ENCODE data around the gene C9orf152. TPM values are rescaled to one million over a fixed set of nuclear protein-coding genes. Genes with fewer than 3 reads are reported as not detected.

C9orf152 gene
- total RNA-seq, 1 donor from 2014 or later, result not detected

DNA sequence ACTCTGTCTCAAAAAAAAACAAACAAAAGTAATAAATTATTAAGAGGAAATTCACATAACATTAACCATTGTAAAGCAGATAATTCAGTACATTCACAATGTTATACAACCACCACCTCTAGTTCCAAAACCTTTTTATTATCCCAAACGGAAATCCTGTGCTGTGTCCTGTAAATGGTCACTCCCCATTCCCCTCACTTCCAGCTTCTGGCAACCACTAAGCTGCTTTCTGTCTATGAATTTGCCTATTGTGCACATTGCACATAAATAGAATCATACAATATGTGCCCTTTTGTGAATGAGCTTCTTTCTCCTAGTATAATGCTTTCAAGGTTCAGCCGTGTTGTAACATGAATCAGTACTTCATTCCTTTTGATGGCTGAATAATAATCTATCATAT lies 20.8 kb downstream of the C9orf152 start:
- TF ChIP-seq CTCF (IDR thresholded peaks at IDR 0.05) (no peak), EZH2 (IDR thresholded peaks at IDR 0.05) (no peak), EZH2phosphoT487 (IDR thresholded peaks at IDR 0.05) (no peak)

GRCh38 chr9:110186254-110186653 lies 21.7 kb downstream of the C9orf152 start:
- H3F3A ChIP-seq (ENCODE audit: low read depth), result no peaks in the 10 kb centered on the region
- H3K4me3 Mint-ChIP-seq, result no peak overlapping the region
- H4K20me1 ChIP-seq (ENCODE audit: low read depth), result no peaks in the 10 kb centered on the region
- DNase-seq (ENCODE audit: low spot score), result no peak
- H3K27ac Mint-ChIP-seq, result no peak overlapping the region
- H3K27ac ChIP-seq, result no peak overlapping the region
- no peak overlapping the region for H2AFZ ChIP-seq (replicated peaks)
- no peaks in the 10 kb centered on the region for H3K4me1 Mint-ChIP-seq
- no peaks in the 10 kb centered on the region for H3K9me3 Mint-ChIP-seq
- no peaks in the 10 kb centered on the region for H3K4me1 ChIP-seq
- peaks cover 3% of the 10 kb centered on the region for H3K27me3 Mint-ChIP-seq (ENCODE audit: insufficient read depth, low read depth)
- H3K9me3 ChIP-seq (ENCODE audit: low read depth), result no peaks in the 10 kb centered on the region
- no peaks in the 10 kb centered on the region for H3K36me3 ChIP-seq
- H3K4me2 ChIP-seq, result no peak overlapping the region
- H3K36me3 Mint-ChIP-seq, result no peaks in the 10 kb centered on the region
- no peaks in the 10 kb centered on the region for H3K27me3 ChIP-seq
- no peak overlapping the region for H3K4me3 ChIP-seq
- no peaks in the 10 kb centered on the region for H3K79me2 ChIP-seq (ENCODE audit: low read depth)
- no peak for TF ChIP-seq CTCF (IDR thresholded peaks at IDR 0.05)
- TF ChIP-seq EZH2phosphoT487 (IDR thresholded peaks at IDR 0.05), result no peak
- no peak for TF ChIP-seq EZH2 (IDR thresholded peaks at IDR 0.05)
- no peak overlapping the region for H3K9ac ChIP-seq

More for the DNA sequence above, 20.8 kb downstream of the C9orf152 start:
- Mint-ChIP-seq H3K27me3 (ENCODE audit: insufficient read depth, low read depth) (no peaks in the 10 kb centered on the region), H3K36me3 (no peaks in the 10 kb centered on the region), H3K4me3 (no peak overlapping the region), H3K4me1 (no peaks in the 10 kb centered on the region), H3K9me3 (no peaks in the 10 kb centered on the region), H3K27ac (no peak overlapping the region)
- Histone ChIP-seq H2AFZ (replicated peaks) (no peak overlapping the region), H4K20me1 (ENCODE audit: low read depth) (no peaks in the 10 kb centered on the region), H3F3A (ENCODE audit: low read depth) (no peaks in the 10 kb centered on the region), H3K9me3 (ENCODE audit: low read depth) (no peaks in the 10 kb centered on the region), H3K4me2 (no peak overlapping the region), H3K79me2 (ENCODE audit: low read depth) (no peaks in the 10 kb centered on the region), H3K9ac (no peak overlapping the region), H3K4me1 (no peaks in the 10 kb centered on the region), H3K27me3 (no peaks in the 10 kb centered on the region), H3K4me3 (no peak overlapping the region), H3K36me3 (no peaks in the 10 kb centered on the region), H3K27ac (no peak overlapping the region)
- no peak for DNase-seq (ENCODE audit: low spot score)

DNA sequence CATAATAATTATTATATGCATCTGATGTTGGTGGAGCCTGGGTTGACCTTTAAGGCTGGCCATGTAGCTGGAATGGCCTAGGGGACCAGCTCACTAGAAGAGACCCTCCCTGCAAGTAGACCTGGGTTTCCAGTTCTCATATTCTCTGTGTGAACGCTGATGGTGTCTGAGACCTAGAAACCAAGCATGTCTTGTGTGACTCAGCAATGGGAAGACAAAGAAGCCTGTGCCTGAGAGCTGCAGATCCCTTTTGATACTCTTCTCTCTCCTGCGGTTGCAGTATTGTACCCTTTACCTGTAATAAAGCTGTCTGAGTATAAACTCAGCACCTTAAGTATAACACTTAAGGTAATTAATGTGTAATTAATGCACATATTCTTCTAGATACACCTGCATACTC lies 22.2 kb downstream of the C9orf152 start:
- H3K9ac ChIP-seq, result no peak overlapping the region
- H3K4me1 Mint-ChIP-seq, result no peaks in the 10 kb centered on the region
- no peaks in the 10 kb centered on the region for H3K36me3 Mint-ChIP-seq
- H3K27ac Mint-ChIP-seq, result no peak overlapping the region
- H3K9me3 ChIP-seq (ENCODE audit: low read depth), result no peaks in the 10 kb centered on the region
- no peaks in the 10 kb centered on the region for H3K4me1 ChIP-seq
- H3F3A ChIP-seq (ENCODE audit: low read depth), result no peaks in the 10 kb centered on the region
- no peak for TF ChIP-seq EZH2 (IDR thresholded peaks at IDR 0.05)
- H3K27me3 Mint-ChIP-seq (ENCODE audit: insufficient read depth, low read depth), result peaks cover 4% of the 10 kb centered on the region
- no peaks in the 10 kb centered on the region for H3K27me3 ChIP-seq
- H3K9me3 Mint-ChIP-seq, result no peaks in the 10 kb centered on the region
- H4K20me1 ChIP-seq (ENCODE audit: low read depth), result no peaks in the 10 kb centered on the region
- H3K79me2 ChIP-seq (ENCODE audit: low read depth), result no peaks in the 10 kb centered on the region
- H3K4me3 ChIP-seq, result no peak overlapping the region
- no peak overlapping the region for H3K4me2 ChIP-seq
- H2AFZ ChIP-seq (replicated peaks), result no peak overlapping the region
- no peak for DNase-seq (ENCODE audit: low spot score)
- no peak overlapping the region for H3K27ac ChIP-seq
- no peaks in the 10 kb centered on the region for H3K36me3 ChIP-seq
- no peak overlapping the region for H3K4me3 Mint-ChIP-seq

DNA sequence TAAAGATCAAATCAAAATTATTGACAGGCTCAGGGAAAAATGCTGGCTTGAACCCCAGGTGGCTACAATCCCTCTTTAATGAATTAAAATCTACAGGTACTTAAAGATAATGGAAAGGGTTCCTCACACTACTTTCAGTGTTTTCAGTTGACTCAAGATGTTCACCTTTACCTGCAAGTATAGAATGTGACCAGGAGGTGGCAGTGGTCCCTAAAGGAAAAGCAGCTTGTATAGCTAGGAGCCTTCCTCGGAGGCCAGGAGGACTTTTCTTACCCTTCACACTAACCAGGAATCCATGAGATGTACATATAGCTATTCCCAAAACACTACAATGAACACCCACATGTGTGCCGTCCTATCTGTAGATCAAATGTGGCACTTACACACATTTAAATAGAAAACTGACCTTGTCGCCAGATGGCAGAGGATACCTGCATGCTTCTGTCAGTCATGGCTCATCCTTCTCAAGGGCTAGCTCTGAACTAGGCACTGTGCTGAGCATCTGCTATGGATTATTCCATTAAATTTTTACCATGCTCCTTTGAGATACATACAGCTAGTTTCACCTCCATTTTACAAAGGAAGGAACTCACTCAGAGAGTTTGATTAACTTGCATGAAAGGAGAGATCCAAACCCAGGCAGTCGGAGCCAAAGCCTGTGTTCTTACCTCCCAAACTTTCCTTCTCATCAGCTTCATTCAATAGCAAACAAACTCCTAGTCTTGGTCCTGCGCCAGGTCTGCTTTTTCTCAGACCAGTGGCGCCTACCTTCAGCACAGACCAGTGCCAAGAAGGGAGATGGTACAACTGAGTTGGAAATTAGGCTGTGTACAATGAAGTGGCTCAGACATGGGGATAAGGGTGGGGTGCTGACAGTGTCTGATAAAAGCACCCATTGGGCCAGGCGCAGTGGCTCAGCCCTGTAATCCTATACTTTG lies 24.5 kb downstream of the C9orf152 start:
- no peaks in the 10 kb centered on the region for H3K36me3 ChIP-seq
- no peaks in the 10 kb centered on the region for H3K9me3 ChIP-seq (ENCODE audit: low read depth)
- Mint-ChIP-seq H3K27me3 (ENCODE audit: insufficient read depth, low read depth) (peaks cover 4% of the 10 kb centered on the region), H3K27ac (no peak overlapping the region), H3K9me3 (no peaks in the 10 kb centered on the region), H3K4me3 (no peak overlapping the region), H3K36me3 (no peaks in the 10 kb centered on the region), H3K4me1 (no peaks in the 10 kb centered on the region)
- TF ChIP-seq CTCF (IDR thresholded peaks at IDR 0.05), result peak; percentile 93
- no peak for TF ChIP-seq EZH2 (IDR thresholded peaks at IDR 0.05)
- H3K9ac ChIP-seq, result no peak overlapping the region
- no peaks in the 10 kb centered on the region for H3K79me2 ChIP-seq (ENCODE audit: low read depth)
- DNase-seq (ENCODE audit: low spot score), result peak; percentile 83
- H4K20me1 ChIP-seq (ENCODE audit: low read depth), result no peaks in the 10 kb centered on the region
- no peak overlapping the region for H3K4me2 ChIP-seq
- H3K27ac ChIP-seq, result no peak overlapping the region
- H3K4me1 ChIP-seq, result no peaks in the 10 kb centered on the region
- H3K4me3 ChIP-seq, result no peak overlapping the region
- H2AFZ ChIP-seq (replicated peaks), result no peak overlapping the region
- H3K27me3 ChIP-seq, result no peaks in the 10 kb centered on the region
- H3F3A ChIP-seq (ENCODE audit: low read depth), result no peaks in the 10 kb centered on the region
